Measurements from ENCODE around the gene ILDR1. TPM values are rescaled to one million over a fixed set of nuclear protein-coding genes. Genes with fewer than 3 reads are reported as not detected.
A peak's percentile ranks its signal among the peaks of the same experiment; 100 is the strongest.

ILDR1 gene
- total RNA-seq, 1 donor from 2014 or later, result 6.9 TPM

DNA sequence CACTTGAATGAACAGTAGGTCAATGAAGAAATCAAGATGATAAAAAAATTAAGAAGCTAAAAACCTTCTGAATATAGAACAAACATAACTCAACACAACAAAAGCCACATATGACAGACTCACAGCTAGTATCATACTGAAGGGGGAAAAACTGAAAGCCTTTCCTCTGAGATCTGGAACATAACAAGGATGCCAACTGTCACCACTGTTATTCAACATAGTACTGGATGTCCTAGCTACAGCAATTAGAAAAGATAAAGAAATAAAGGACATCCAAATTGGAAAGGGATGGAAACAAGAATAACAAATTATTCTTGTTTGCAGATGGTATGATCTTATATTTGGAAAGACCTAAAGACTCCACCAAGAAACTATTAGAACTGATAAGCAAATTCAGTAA is 60.8 kb downstream of the ILDR1 start:
- no peaks in the 10 kb centered on the region for H3K9me3 ChIP-seq
- no peaks in the 10 kb centered on the region for H3K4me1 ChIP-seq
- intact Hi-C loops (cut with DNase I), result no loop called here
- H3K36me3 ChIP-seq, result no peaks in the 10 kb centered on the region
- no peaks in the 10 kb centered on the region for H3K27me3 ChIP-seq
- DNase-seq (no peak), ATAC-seq (no peak)
- H3K27ac ChIP-seq, result no peak overlapping the region
- TF ChIP-seq, protein P1, sequence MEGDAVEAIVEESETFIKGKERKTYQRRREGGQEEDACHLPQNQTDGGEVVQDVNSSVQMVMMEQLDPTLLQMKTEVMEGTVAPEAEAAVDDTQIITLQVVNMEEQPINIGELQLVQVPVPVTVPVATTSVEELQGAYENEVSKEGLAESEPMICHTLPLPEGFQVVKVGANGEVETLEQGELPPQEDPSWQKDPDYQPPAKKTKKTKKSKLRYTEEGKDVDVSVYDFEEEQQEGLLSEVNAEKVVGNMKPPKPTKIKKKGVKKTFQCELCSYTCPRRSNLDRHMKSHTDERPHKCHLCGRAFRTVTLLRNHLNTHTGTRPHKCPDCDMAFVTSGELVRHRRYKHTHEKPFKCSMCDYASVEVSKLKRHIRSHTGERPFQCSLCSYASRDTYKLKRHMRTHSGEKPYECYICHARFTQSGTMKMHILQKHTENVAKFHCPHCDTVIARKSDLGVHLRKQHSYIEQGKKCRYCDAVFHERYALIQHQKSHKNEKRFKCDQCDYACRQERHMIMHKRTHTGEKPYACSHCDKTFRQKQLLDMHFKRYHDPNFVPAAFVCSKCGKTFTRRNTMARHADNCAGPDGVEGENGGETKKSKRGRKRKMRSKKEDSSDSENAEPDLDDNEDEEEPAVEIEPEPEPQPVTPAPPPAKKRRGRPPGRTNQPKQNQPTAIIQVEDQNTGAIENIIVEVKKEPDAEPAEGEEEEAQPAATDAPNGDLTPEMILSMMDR (IDR thresholded peaks at IDR 0.05), result no peak
- no peak overlapping the region for H3K4me3 ChIP-seq

DNA sequence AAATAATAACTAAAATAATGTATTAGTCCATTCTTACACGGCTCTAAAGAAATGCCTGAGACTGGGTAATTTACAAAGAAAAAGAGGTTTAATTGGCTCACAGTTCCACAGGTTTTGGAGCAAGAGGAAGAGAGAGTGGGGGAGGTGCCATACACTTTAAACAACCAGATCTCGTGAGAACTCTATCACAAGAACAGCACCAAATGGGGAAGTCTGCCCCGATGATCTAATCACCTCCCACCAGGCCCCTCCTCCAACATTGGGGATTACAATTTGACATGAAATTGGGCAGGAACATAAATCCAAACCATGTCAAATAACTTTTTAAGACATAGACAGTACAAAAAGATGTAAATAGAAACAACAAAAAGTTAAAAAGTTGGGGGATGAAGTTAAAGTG is 63.2 kb downstream of the ILDR1 start:
- H3K27me3 ChIP-seq, result no peaks in the 10 kb centered on the region
- no peaks in the 10 kb centered on the region for H3K4me1 ChIP-seq
- no peaks in the 10 kb centered on the region for H3K36me3 ChIP-seq
- H3K4me3 ChIP-seq, result no peak overlapping the region
- TF ChIP-seq, protein P1 (IDR thresholded peaks at IDR 0.05), result no peak
- intact Hi-C loops (cut with DNase I), result no loop called here
- H3K27ac ChIP-seq, result no peak overlapping the region
- ATAC-seq, result no peak
- no peak for DNase-seq
- no peaks in the 10 kb centered on the region for H3K9me3 ChIP-seq

DNA sequence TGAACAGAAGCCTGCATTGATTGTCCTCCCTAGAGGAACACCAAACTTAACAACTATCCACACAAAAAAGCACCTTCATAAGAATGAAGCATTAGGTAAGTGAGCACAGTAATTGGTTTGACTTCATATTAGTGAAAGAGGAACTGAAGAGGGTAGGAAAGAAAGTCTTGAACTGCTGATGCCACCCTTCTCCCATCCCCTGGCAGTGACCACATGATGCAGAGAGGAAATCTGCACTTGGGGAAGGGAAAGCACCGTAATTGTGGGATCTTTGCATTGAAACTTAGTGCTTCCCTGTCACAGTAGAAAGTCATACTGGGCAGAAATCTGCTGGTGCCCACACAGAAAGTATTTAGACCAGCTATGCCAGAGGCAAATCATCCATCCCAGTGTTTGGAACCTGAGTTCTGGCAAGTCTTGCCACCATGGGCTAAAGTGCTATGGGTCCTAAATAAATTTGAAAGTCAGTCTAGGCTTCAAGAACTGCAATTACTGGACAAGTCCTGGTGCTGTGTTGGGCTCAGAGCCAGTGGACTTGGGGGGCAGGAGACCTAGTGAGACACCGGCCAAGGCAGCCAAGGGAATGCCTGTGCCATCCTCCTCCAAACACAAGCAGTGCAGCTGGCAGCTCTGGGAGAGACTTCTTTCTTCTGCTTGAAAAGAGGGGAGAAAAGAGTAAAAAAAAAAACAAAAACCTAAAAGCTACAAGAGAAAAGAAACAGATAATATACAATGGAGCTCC is 64.2 kb downstream of the ILDR1 start:
- H3K9me3 ChIP-seq, result peaks cover 1% of the 10 kb centered on the region
- H3K27me3 ChIP-seq, result no peaks in the 10 kb centered on the region
- no peak overlapping the region for H3K4me3 ChIP-seq
- DNase-seq (no peak), ATAC-seq (peak; percentile 84)
- no peak overlapping the region for H3K27ac ChIP-seq
- TF ChIP-seq, protein P1 (IDR thresholded peaks at IDR 0.05), result no peak
- intact Hi-C loops (cut with DNase I), result no loop called here
- H3K36me3 ChIP-seq, result no peaks in the 10 kb centered on the region
- H3K4me1 ChIP-seq, result no peaks in the 10 kb centered on the region

DNA sequence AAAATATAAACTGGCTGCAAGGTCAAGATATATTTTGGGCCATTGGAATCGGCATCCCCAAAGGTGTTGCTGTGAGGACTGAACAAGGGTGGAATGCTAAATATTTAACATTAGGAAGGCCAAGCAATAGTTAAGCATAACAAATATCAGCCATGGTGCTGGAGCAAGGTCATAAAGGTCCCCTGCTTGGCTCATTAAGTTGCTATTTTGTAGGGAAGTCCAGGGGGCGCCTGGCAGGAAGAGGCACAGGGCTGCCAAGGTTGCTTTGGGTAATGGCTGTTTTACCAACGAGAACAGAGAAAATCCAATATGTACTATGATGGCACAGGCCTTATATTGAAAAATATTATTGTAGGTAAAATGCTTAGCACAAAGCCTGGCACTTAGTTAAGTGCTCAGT is 65.7 kb downstream of the ILDR1 start:
- TF ChIP-seq, protein P1 (IDR thresholded peaks at IDR 0.05), result no peak
- intact Hi-C loops (cut with DNase I), result no loop called here

DNA sequence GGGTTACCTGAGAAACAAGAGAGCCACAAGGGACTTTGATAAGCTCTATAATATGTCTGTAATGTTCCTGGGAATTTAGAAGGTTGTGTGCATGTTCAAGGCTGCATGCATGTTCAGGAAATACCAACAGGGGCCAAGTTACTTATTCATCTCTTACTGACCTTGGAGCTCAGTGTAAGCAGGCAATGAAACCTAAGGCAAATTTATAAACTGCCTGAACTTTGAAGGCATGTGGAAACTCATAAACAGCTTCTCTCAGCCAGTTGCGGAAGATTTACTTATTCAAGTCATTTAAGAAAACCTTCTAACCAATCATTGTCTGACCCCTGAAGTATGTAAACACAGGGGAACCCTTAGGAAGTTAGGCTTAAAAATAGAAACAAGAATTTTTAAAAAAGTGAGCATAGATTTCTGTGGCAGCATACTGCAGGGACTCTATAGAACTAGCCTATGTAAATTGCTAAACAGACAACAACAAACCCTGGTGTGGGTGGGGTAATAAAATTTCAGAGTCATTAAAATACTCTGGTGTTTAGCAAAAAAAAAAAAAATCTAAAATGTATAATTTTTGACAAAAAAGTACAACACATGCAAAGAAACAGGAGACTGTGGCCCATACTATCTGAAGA is 70.6 kb downstream of the ILDR1 start:
- Histone ChIP-seq H3K9me3 (peaks cover 9% of the 10 kb centered on the region), H3K4me3 (no peak overlapping the region), H3K27me3 (no peaks in the 10 kb centered on the region), H3K27ac (no peak overlapping the region), H3K4me1 (no peaks in the 10 kb centered on the region), H3K36me3 (no peaks in the 10 kb centered on the region)
- DNase-seq (no peak), ATAC-seq (no peak)
- intact Hi-C loops (cut with DNase I), result no loop called here
- TF ChIP-seq, protein P1 (IDR thresholded peaks at IDR 0.05), result no peak

More for the DNA sequence above, 65.7 kb downstream of the ILDR1 start:
- H3K27ac ChIP-seq, result no peak overlapping the region
- peaks cover 9% of the 10 kb centered on the region for H3K9me3 ChIP-seq
- H3K27me3 ChIP-seq, result no peaks in the 10 kb centered on the region
- no peaks in the 10 kb centered on the region for H3K4me1 ChIP-seq
- no peak overlapping the region for H3K4me3 ChIP-seq
- H3K36me3 ChIP-seq, result no peaks in the 10 kb centered on the region
- no peak for DNase-seq
- ATAC-seq, result no peak
